ENCODE data around the gene VPS72.

VPS72 gene

GRCh38 chr1:151171190-151171589 lies 18.8 kb downstream of the VPS72 start:
- TF ChIP-seq SCRT2 (tag by site-specific recombination; IDR thresholded peaks at IDR 0.05) (peak; percentile 96), SCRT1 (tag by site-specific recombination; IDR thresholded peaks at IDR 0.05; ENCODE audit: borderline replicate concordance) (peak; percentile 87), ATF2 (tag by site-specific recombination; IDR thresholded peaks at IDR 0.05; ENCODE audit: low read depth) (no peak), ZNF18 (tag by site-specific recombination; IDR thresholded peaks at IDR 0.05) (no peak), ZBTB21 (tag by site-specific recombination; IDR thresholded peaks at IDR 0.05) (no peak)

GRCh38 chr1:151167116-151167515 lies 22.9 kb downstream of the VPS72 start:
- H3K27ac ChIP-seq (ENCODE audit: extremely low read depth, low read depth, low read length) = no peak overlapping the region
- CTCF ChIA-PET = interaction anchor here (0.9 to 1.8 kb wide), 2 partner anchors 9 to 95 kb away, joined by 3 to 5 read pairs; partner anchors contain the start of gene TMOD4
- H3K36me3 ChIP-seq (ENCODE audit: control insufficient read depth in 2 of 2, insufficient read depth in 1 of 2, low read length in 2 of 2) = peaks cover 16 to 53% of the 10 kb centered on the region in 2 experiments
- POLR2A ChIA-PET = interaction anchor here (1.0 to 3.3 kb wide), 4 partner anchors 7 to 114 kb away, joined by 3 to 23 read pairs (median 3); partner anchors contain the start of genes VPS72 and ZNF687
- peaks cover 6% of the 10 kb centered on the region; the same call in 1 of the 2 replicates for H3K4me1 ChIP-seq (ENCODE audit: control insufficient read depth, insufficient read depth, low read length)
- H3K9me3 ChIP-seq (ENCODE audit: control insufficient read depth, insufficient read depth, low read depth, low read length) = no peaks in the 10 kb centered on the region
- peak overlapping the region; percentile 82; the same call in 1 of the 2 replicates for H3K4me3 ChIP-seq (ENCODE audit: low read depth, low read length)
- no peak for TF ChIP-seq IKZF3 (tag by site-specific recombination; IDR thresholded peaks at IDR 0.05)
- TF ChIP-seq ZFP69B (tag by site-specific recombination; IDR thresholded peaks at IDR 0.05) = no peak
- TF ChIP-seq ZNF664 (tag by site-specific recombination; IDR thresholded peaks at IDR 0.05) = no peak
- TF ChIP-seq ZNF624 (tag by site-specific recombination; IDR thresholded peaks at IDR 0.05) = no peak
- TF ChIP-seq ZNF37A (tag by site-specific recombination; IDR thresholded peaks at IDR 0.05) = no peak
- TF ChIP-seq ZNF560 (tag by site-specific recombination; IDR thresholded peaks at IDR 0.05; ENCODE audit: borderline replicate concordance) = no peak
- no peak for TF ChIP-seq ZNF585B (tag by site-specific recombination; IDR thresholded peaks at IDR 0.05)
- TF ChIP-seq PRDM10 (tag by site-specific recombination; IDR thresholded peaks at IDR 0.05) = no peak
- no peak for TF ChIP-seq ZNF677 (tag by site-specific recombination; IDR thresholded peaks at IDR 0.05)
- no peak for TF ChIP-seq ZBTB11 (tag by site-specific recombination; conservative IDR thresholded peaks at IDR 0.05; ENCODE audit: low read depth)
- no peak for TF ChIP-seq ZNF214 (tag by site-specific recombination; IDR thresholded peaks at IDR 0.05; ENCODE audit: borderline replicate concordance)
- TF ChIP-seq YY1 (tag by site-specific recombination; IDR thresholded peaks at IDR 0.05) = no peak
- no peak for TF ChIP-seq ZNF785 (tag by site-specific recombination; IDR thresholded peaks at IDR 0.05)

More at GRCh38 chr1:151171190-151171589, 18.8 kb downstream of the VPS72 start:
- Histone ChIP-seq H3K4me1 (ENCODE audit: control insufficient read depth, insufficient read depth, low read length) (peaks cover 6% of the 10 kb centered on the region; the same call in 1 of the 2 replicates), H3K4me3 (ENCODE audit: low read depth, low read length) (no peak overlapping the region), H3K27ac (ENCODE audit: extremely low read depth, low read depth, low read length) (no peak overlapping the region), H3K9me3 (ENCODE audit: control insufficient read depth, insufficient read depth, low read depth, low read length) (no peaks in the 10 kb centered on the region), H3K36me3 (ENCODE audit: control insufficient read depth in 2 of 2, insufficient read depth in 1 of 2, low read length in 2 of 2) (peaks cover 22 to 81% of the 10 kb centered on the region in 2 experiments)
- ChIA-PET CTCF (interaction anchor here (0.7 to 0.9 kb wide), 2 partner anchors 81 to 143 kb away, joined by 3 read pairs; no protein-coding TSS in a partner anchor), POLR2A (interaction anchor here (0.6 to 2.3 kb wide), 4 partner anchors 16 to 115 kb away, joined by 3 to 14 read pairs (median 4); partner anchors contain the start of gene VPS72)
